RKO (cell line): ENCODE measurements around the gene TMEM176A.
A peak's percentile ranks its signal among the peaks of the same experiment; 100 is the strongest.
"Not testable (repeated sequence)": the region's sequence is repeated elsewhere in the genome, so short reads cannot be mapped to it uniquely, and the experiment has no call there.

Experiments
- DNase-seq: peaks from one replicate; pipeline ENCODE4 v3.0.0-alpha.2; 2016; ENCODE audit warnings: low spot score

The TMEM176A gene

GRCh38 chr7:150788474-150789269, 11.9 kb upstream of the TMEM176A start:
- no peak for DNase-seq

GRCh38 chr7:150790416-150791075, 10.0 kb upstream of the TMEM176A start:
- DNase-seq = no peak

- DNase-seq = no peak
These were observed 9.3 kb upstream of the TMEM176A start for GRCh38 chr7:150791304-150791703.

GRCh38 chr7:150791746-150792452, 8.7 kb upstream of the TMEM176A start:
- no peak for DNase-seq

- peak; percentile 16 for DNase-seq
These were observed 6.9 kb upstream of the TMEM176A start for GRCh38 chr7:150793569-150794238.

- DNase-seq = no peak
These were observed 2.9 kb upstream of the TMEM176A start for GRCh38 chr7:150797661-150798060.

- DNase-seq = no peak
These were observed 1.4 kb upstream of the TMEM176A start for GRCh38 chr7:150799156-150799555.

- DNase-seq = no peak
These were observed 608 bp upstream of the TMEM176A start, which contains the start of gene TMEM176B for GRCh38 chr7:150799741-150800580. TMEM176B (minus strand) TSS chr7:150800364; CDS start chr7:150796569, 3,795 bp downstream.

- DNase-seq = no peak
These were observed 825 bp downstream of the TMEM176A start for GRCh38 chr7:150801242-150801945.

- DNase-seq = no peak
These were observed 1.6 kb downstream of the TMEM176A start for GRCh38 chr7:150801946-150802771.

- DNase-seq = no peak
These were observed 2.7 kb downstream of the TMEM176A start for GRCh38 chr7:150803161-150803860.

GRCh38 chr7:150804802-150805201, 4.2 kb downstream of the TMEM176A start:
- DNase-seq = no peak

- DNase-seq = no peak
These were observed 5.3 kb downstream of the TMEM176A start for GRCh38 chr7:150805864-150806263.

- DNase-seq = no peak
These were observed 5.9 kb downstream of the TMEM176A start for GRCh38 chr7:150806454-150806853.

GRCh38 chr7:150806863-150807262, 6.3 kb downstream of the TMEM176A start:
- DNase-seq = no peak

- not testable (repeated sequence) for DNase-seq
These were observed 7.3 kb downstream of the TMEM176A start for GRCh38 chr7:150807616-150808438.

- no peak for DNase-seq
These were observed 13.9 kb downstream of the TMEM176A start for GRCh38 chr7:150814328-150815001.

GRCh38 chr7:150818971-150819370, 18.4 kb downstream of the TMEM176A start:
- DNase-seq = no peak
